ENCODE measurements around the gene GLS.
A peak's percentile ranks its signal among the peaks of the same experiment; 100 is the strongest.
"Not testable (repeated sequence)": the region's sequence is repeated elsewhere in the genome, so short reads cannot be mapped to it uniquely, and the experiment has no call there.

The GLS gene

GRCh38 chr2:190880378-190881083 lies at the start of gene GLS:
GLS (plus strand) TSS chr2:190880821; CDS start chr2:190881085, 264 bp downstream.
- peak; percentile 90 to 92 for DNase-seq (ENCODE audit: low read depth in 2 of 2)

- DNase-seq (ENCODE audit: low read depth in 2 of 2): no peak
Observed at GRCh38 chr2:190831941-190832340, 48.7 kb upstream of the GLS start.

GRCh38 chr2:190834890-190835208 lies 45.8 kb upstream of the GLS start:
- no peak for DNase-seq (ENCODE audit: low read depth in 2 of 2)

GRCh38 chr2:190835303-190835930 lies 45.2 kb upstream of the GLS start:
- no peak for DNase-seq (ENCODE audit: low read depth in 2 of 2)

GRCh38 chr2:190836767-190837166 lies 43.9 kb upstream of the GLS start:
- no peak for DNase-seq (ENCODE audit: low read depth in 2 of 2)

- DNase-seq (ENCODE audit: low read depth in 2 of 2): no peak
Observed at GRCh38 chr2:190837420-190837819, 43.2 kb upstream of the GLS start.

GRCh38 chr2:190837952-190838361 lies 42.7 kb upstream of the GLS start:
- no peak for DNase-seq (ENCODE audit: low read depth in 2 of 2)

GRCh38 chr2:190838492-190838910 lies 42.1 kb upstream of the GLS start:
- DNase-seq (ENCODE audit: low read depth in 2 of 2): no peak

- DNase-seq (ENCODE audit: low read depth in 2 of 2): no peak
Observed at GRCh38 chr2:190840569-190841172, 40.0 kb upstream of the GLS start.

GRCh38 chr2:190841707-190842505 lies 38.7 kb upstream of the GLS start:
- DNase-seq (ENCODE audit: low read depth in 2 of 2): no peak

GRCh38 chr2:190842606-190843104 lies 38.0 kb upstream of the GLS start:
- no peak for DNase-seq (ENCODE audit: low read depth in 2 of 2)

GRCh38 chr2:190843890-190844699 lies 36.5 kb upstream of the GLS start:
- no peak for DNase-seq (ENCODE audit: low read depth in 2 of 2)

GRCh38 chr2:190844700-190845401 lies 35.8 kb upstream of the GLS start:
- DNase-seq (ENCODE audit: low read depth in 2 of 2): no peak

- DNase-seq (ENCODE audit: low read depth in 2 of 2): no peak
Observed at GRCh38 chr2:190846746-190847145, 33.9 kb upstream of the GLS start.

GRCh38 chr2:190847504-190848081 lies 33.0 kb upstream of the GLS start:
- DNase-seq (ENCODE audit: low read depth in 2 of 2): no peak

- no peak for DNase-seq (ENCODE audit: low read depth in 2 of 2)
Observed at GRCh38 chr2:190849774-190850173, 30.8 kb upstream of the GLS start.

GRCh38 chr2:190853022-190853421 lies 27.6 kb upstream of the GLS start:
- DNase-seq (ENCODE audit: low read depth in 2 of 2): not testable (repeated sequence)

GRCh38 chr2:190853531-190854383 lies 26.9 kb upstream of the GLS start:
- DNase-seq (ENCODE audit: low read depth in 2 of 2): no peak

GRCh38 chr2:190854726-190855125 lies 25.9 kb upstream of the GLS start:
- DNase-seq (ENCODE audit: low read depth in 2 of 2): no peak
